ENCODE measurements around the gene GINS1. TPM values are rescaled to one million over a fixed set of nuclear protein-coding genes. Genes with fewer than 3 reads are reported as not detected.

The GINS1 gene
- total and polyA plus RNA-seq, 9 donors = 0.69 to 2.7 (median 1.8) TPM; not detected in 1

DNA sequence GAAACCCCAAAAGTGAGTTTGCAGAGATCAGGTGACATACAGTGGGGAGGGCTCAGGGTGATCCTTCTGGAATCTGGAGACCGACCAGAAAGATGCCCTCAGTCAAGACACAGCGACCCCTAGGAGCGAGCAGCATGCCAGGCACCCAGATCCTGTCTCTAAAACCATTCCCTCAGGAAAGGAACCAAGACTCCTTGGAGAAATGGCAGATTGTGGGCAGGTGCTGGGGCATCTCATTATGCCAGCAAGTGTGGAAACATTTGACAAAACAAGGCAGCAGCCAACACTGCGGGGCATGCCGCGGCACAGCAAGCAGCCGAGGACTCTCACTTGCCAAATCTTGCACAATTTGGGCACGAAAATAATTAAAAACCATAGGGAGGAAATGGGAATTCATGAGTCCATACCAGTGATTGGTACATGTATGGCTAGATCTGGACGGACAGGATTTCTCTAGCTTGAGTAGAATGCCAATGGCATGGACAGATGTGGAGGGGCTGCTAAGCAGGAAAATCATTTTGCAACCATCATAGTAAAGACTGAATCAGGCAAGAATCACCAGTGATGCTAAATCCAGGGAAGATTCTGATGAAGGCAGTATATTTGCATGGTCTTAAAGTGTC is 76.9 kb downstream of the GINS1 start:
- H3K27me3 ChIP-seq = no peaks in the 10 kb centered on the region
- TF ChIP-seq EP300 (IDR thresholded peaks at IDR 0.05) (no peak), POLR2A (IDR thresholded peaks at IDR 0.05) (no peak)
- TF ChIP-seq, protein P1, sequence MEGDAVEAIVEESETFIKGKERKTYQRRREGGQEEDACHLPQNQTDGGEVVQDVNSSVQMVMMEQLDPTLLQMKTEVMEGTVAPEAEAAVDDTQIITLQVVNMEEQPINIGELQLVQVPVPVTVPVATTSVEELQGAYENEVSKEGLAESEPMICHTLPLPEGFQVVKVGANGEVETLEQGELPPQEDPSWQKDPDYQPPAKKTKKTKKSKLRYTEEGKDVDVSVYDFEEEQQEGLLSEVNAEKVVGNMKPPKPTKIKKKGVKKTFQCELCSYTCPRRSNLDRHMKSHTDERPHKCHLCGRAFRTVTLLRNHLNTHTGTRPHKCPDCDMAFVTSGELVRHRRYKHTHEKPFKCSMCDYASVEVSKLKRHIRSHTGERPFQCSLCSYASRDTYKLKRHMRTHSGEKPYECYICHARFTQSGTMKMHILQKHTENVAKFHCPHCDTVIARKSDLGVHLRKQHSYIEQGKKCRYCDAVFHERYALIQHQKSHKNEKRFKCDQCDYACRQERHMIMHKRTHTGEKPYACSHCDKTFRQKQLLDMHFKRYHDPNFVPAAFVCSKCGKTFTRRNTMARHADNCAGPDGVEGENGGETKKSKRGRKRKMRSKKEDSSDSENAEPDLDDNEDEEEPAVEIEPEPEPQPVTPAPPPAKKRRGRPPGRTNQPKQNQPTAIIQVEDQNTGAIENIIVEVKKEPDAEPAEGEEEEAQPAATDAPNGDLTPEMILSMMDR (IDR thresholded peaks at IDR 0.05) = no peak
- no peak overlapping the region for H3K27ac ChIP-seq
- H3K4me1 ChIP-seq (ENCODE audit: insufficient read depth) = peaks cover 4% of the 10 kb centered on the region
- DNase-seq = no peak
- H3K36me3 ChIP-seq = no peaks in the 10 kb centered on the region
- no peak overlapping the region for H3K4me3 ChIP-seq
- 93 to 95% (median 94%) methylated on average over 9 of the region's 9 CpGs for WGBS, 3 donors
- intact Hi-C loops (cut with DNase I) = no loop called here
- no peaks in the 10 kb centered on the region for H3K9me3 ChIP-seq

DNA sequence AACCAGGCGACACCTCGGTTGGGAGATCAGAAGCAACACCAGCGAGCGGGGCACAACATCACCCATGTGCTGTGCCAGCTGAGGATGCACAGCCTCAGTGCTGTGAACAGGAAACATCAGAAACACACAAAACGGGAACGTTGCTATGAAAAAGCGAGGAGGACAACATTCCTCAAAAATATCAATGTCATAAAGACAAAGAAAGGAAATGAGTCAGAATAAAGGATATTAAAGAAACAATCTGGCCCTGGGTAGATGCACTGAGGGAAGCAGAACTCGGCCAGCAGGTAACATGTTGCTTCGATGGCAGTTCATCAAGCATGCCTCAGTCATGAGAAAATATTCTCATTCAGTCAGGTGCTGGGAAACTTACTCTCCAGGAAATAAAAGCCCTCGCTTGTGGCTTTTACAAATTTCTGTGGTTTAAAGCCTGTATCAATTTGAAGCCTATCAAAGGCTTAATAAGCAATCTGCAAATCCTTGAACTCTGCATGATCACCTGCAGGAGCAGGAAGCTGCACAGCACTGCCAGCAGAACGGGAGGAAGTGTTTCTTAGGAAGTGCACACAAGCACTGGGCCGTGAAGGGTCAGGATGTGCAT is 77.5 kb downstream of the GINS1 start:
- Histone ChIP-seq H3K9me3 (no peaks in the 10 kb centered on the region), H3K27ac (no peak overlapping the region), H3K4me1 (ENCODE audit: insufficient read depth) (peaks cover 4% of the 10 kb centered on the region), H3K36me3 (no peaks in the 10 kb centered on the region), H3K4me3 (no peak overlapping the region), H3K27me3 (no peaks in the 10 kb centered on the region)
- no peak for DNase-seq
- intact Hi-C loops (cut with DNase I) = no loop called here
- WGBS, 3 donors = 71 to 81% (median 74%) methylated on average over 12 of the region's 12 CpGs
- TF ChIP-seq POLR2A (IDR thresholded peaks at IDR 0.05) (no peak), EP300 (IDR thresholded peaks at IDR 0.05) (no peak)
- TF ChIP-seq, protein P1 (IDR thresholded peaks at IDR 0.05) = no peak

DNA sequence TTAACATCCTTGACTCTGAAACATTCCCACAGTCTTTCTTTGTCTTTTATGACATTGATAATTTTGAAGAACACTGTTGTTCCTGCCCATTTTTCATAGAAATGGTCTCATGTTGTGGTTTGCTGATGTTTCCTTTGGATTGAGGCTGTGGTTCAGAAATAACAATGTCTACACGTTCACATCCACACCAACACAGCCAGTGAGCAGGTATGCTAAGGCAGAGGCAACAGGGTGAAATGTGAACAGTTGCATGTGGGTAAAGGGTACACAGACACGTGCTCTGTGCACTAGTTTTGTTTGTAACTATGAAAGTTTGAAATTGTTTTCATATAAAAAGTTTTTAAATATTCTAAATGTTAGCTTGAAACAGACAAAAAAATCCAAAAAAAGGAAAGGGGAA is 78.4 kb downstream of the GINS1 start:
- H3K4me3 ChIP-seq = no peak overlapping the region
- TF ChIP-seq, protein P1 (IDR thresholded peaks at IDR 0.05) = no peak
- TF ChIP-seq POLR2A (IDR thresholded peaks at IDR 0.05) (no peak), EP300 (IDR thresholded peaks at IDR 0.05) (no peak)
- H3K36me3 ChIP-seq = no peaks in the 10 kb centered on the region
- intact Hi-C loops (cut with DNase I) = no loop called here
- no peak for DNase-seq
- 21 to 44% (median 23%) methylated on average over 2 of the region's 2 CpGs for WGBS, 3 donors
- H3K27me3 ChIP-seq = no peaks in the 10 kb centered on the region
- H3K4me1 ChIP-seq (ENCODE audit: insufficient read depth) = peaks cover 4% of the 10 kb centered on the region
- no peaks in the 10 kb centered on the region for H3K9me3 ChIP-seq
- H3K27ac ChIP-seq = no peak overlapping the region

DNA sequence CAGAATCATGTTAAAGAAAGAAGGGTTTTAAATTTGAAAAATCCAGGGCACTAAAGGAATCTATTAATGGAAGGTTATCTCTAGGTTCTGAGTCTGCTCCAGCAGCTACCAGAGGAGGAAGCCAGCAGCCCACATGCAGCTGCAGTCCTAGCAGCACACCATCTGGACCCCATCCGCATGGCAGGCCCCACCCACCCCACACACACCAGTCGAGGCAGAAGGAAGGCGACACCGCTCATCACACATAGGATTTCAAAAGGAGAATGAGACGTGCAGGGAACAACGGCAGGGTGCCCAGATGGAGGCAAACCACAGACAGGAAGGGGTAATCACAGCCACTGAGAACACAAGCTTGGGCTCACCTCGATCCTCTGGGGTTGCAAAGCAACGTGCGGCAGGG is 78.9 kb downstream of the GINS1 start:
- H3K36me3 ChIP-seq = no peaks in the 10 kb centered on the region
- WGBS, 3 donors = 14 to 24% (median 19%) methylated on average over 9 of the region's 9 CpGs
- DNase-seq = peak in 3 of 5 donors; percentile 42 to 55 (median 45)
- TF ChIP-seq, protein P1 (IDR thresholded peaks at IDR 0.05) = no peak
- TF ChIP-seq POLR2A (IDR thresholded peaks at IDR 0.05) (no peak), EP300 (IDR thresholded peaks at IDR 0.05) (no peak)
- H3K4me1 ChIP-seq (ENCODE audit: insufficient read depth) = peaks cover 4% of the 10 kb centered on the region
- intact Hi-C loops (cut with DNase I) = no loop called here
- H3K27ac ChIP-seq = no peak overlapping the region
- H3K27me3 ChIP-seq = no peaks in the 10 kb centered on the region
- no peak overlapping the region for H3K4me3 ChIP-seq
- no peaks in the 10 kb centered on the region for H3K9me3 ChIP-seq

Data from ovary (tissue), 9 donors.